ENCODE results near the gene NUP214.

- TF ChIP-seq CTCF (IDR thresholded peaks at IDR 0.05; ENCODE audit: low read depth, low read length) (no peak), EZH2phosphoT487 (IDR thresholded peaks at IDR 0.05; ENCODE audit: low read depth) (no peak)
Observed at GRCh38 chr9:131234799-131235479, 109.6 kb downstream of the NUP214 start.
